Panc1 (cell line): ENCODE results near the gene NPY1R. TPM values are rescaled to one million over a fixed set of nuclear protein-coding genes. Genes with fewer than 3 reads are reported as not detected.

Source experiments
- ATAC-seq: fragments of 200-7000 bp; cut with Tn5 transposase; 2 replicates; pipeline ENCODE4 v1.9.1; 2020; ENCODE audit warnings: mild to moderate bottlenecking, moderate library complexity
- BruUV-seq: library from RNA; stranded (reverse); fragments of 400-500 nt; replicated peaks from 2 replicates; lab custom pipeline; 2021; lab: Mats Ljungman, UMichigan
- CTCF ChIA-PET: fragments of 300-600 bp; sonication (Branson Sonifier 250); formaldehyde crosslinking; loops from one replicate; lab custom pipeline; 2022; ENCODE audit warnings: antibody characterized with exemption; lab: Charles Lee
- POLR2A ChIA-PET: fragments of 300-600 bp; sonication (Branson Sonifier 250); formaldehyde crosslinking; loops from one replicate; lab custom pipeline; 2022; ENCODE audit warnings: antibody characterized with exemption; lab: Charles Lee
- DNase-seq: peaks from one replicate; pipeline ENCODE4 v3.0.0-alpha.2; 2010; ENCODE audit warnings: low read depth, low spot score
- H3K27ac ChIP-seq: 2 replicates; pipeline ENCODE4 v1.5.1; 2011; ENCODE audit warnings: mild to moderate bottlenecking, low read length, inconsistent platforms
- H3K27me3 ChIP-seq: fragments of 200-500 bp; sonication (Bioruptor generic); 2 replicates; pipeline ENCODE4 v1.6.0; 2014; ENCODE audit warnings: low read length, inconsistent platforms; ENCODE audit not compliant: control insufficient read depth, insufficient read depth
- H3K36me3 ChIP-seq: fragments of 200-500 bp; sonication (Bioruptor generic); 2 replicates; pipeline ENCODE4 v1.5.1; 2014; ENCODE audit warnings: inconsistent platforms, mild to moderate bottlenecking, low read length, moderate library complexity; ENCODE audit not compliant: control insufficient read depth, insufficient read depth
- H3K4me1 ChIP-seq: 2 replicates; pipeline ENCODE4 v1.5.1; 2011; ENCODE audit warnings: inconsistent platforms, mild to moderate bottlenecking, low read length, moderate library complexity; ENCODE audit not compliant: control insufficient read depth, insufficient read depth
- H3K4me3 ChIP-seq, 2 experiments: 2 replicates each; pipeline ENCODE4 v1.5.1; 2011 to 2012; ENCODE audit warnings: low read depth in 2 of 2, low read length in 2 of 2, mild to moderate bottlenecking in 2 of 2, inconsistent platforms in 1 of 2, moderate library complexity in 1 of 2
- H3K9me3 ChIP-seq: fragments of 200-500 bp; sonication (Bioruptor generic); 2 replicates; pipeline ENCODE4 v1.5.1; 2014; ENCODE audit warnings: low read depth, mild to moderate bottlenecking, inconsistent platforms, low read length, moderate library complexity; ENCODE audit not compliant: control insufficient read depth, insufficient read depth
- CTCF ChIP-seq: fragments of 450-650 bp; IDR thresholded peaks from 2 replicates; pipeline ENCODE4 v1.5.1; 2017; ENCODE audit warnings: mild to moderate bottlenecking
- POLR2AphosphoS5 ChIP-seq: IDR thresholded peaks from 2 replicates; pipeline ENCODE4 v1.6.1; 2012; ENCODE audit warnings: mild to moderate bottlenecking, low read depth, low read length, moderate library complexity
- REST ChIP-seq, 2 experiments: IDR thresholded peaks; 2 replicates each; pipeline ENCODE4 v1.6.1; 2011 to 2012; ENCODE audit warnings: low read depth in 2 of 2, control low read depth in 1 of 2, low read length in 1 of 2, mild to moderate bottlenecking in 1 of 2, moderate library complexity in 1 of 2; ENCODE audit not compliant: insufficient read depth in 1 of 2
- SIN3A ChIP-seq: IDR thresholded peaks from 2 replicates; pipeline ENCODE4 v1.6.1; 2012; ENCODE audit warnings: low read depth, mild to moderate bottlenecking, low read length, moderate library complexity, borderline replicate concordance; ENCODE audit not compliant: insufficient read depth
- TCF7L2 ChIP-seq: IDR thresholded peaks from 2 replicates; pipeline ENCODE4 v1.6.1; 2011; ENCODE audit warnings: mild to moderate bottlenecking, low read depth, low read length, inconsistent platforms
- in situ Hi-C: cut with HindIII; loops from 2 replicates; pipeline ENCODE4 v1.10.0; 2016; ENCODE audit warnings: low sequenced_read_pairs, low pct_unique_long_range_greater_than_20kb
- intact Hi-C: fragments of 100-400 bp; cut with micrococcal nuclease; formaldehyde crosslinking; loops from one replicate; pipeline ENCODE4 v1.10.0; 2022; ENCODE audit not compliant: unreplicated experiment
- total RNA-seq: library from RNA; stranded (reverse); gene quantifications from one replicate; pipeline ENCODE4 v1.2.1, GENCODE V29; 2021; ENCODE audit not compliant: unreplicated experiment

The NPY1R gene
- total RNA-seq, 1 experiment from 2014 or later = not detected

- in situ Hi-C loops (no loop called here), intact Hi-C loops (no loop called here)
- ATAC-seq = no peak
- H3K27me3 ChIP-seq = no peaks in the 10 kb centered on the region
- no peak overlapping the region for H3K4me3 ChIP-seq
- no peaks in the 10 kb centered on the region for H3K4me1 ChIP-seq
- no peaks in the 10 kb centered on the region for H3K9me3 ChIP-seq
- BruUV-seq = no TSS peak
- CTCF ChIA-PET = no interaction called here
- no peak for TF ChIP-seq TCF7L2
- no peak for TF ChIP-seq CTCF
- no peak for TF ChIP-seq POLR2AphosphoS5
- no peak for TF ChIP-seq SIN3A
- TF ChIP-seq REST (IDR thresholded peaks at IDR 0.05; ENCODE audit: insufficient read depth in 1 of 2, low read depth in 2 of 2, low read length in 1 of 2) = no peak
- no peak overlapping the region for H3K27ac ChIP-seq
- H3K36me3 ChIP-seq = no peaks in the 10 kb centered on the region
- POLR2A ChIA-PET = no interaction called here
- no peak for DNase-seq
Observed at GRCh38 chr4:163309466-163309865, 22.9 kb downstream of the NPY1R start.

GRCh38 chr4:163303069-163303468, 29.3 kb downstream of the NPY1R start:
- POLR2A ChIA-PET = no interaction called here
- TF ChIP-seq SIN3A (no peak), TCF7L2 (no peak), CTCF (no peak), REST (IDR thresholded peaks at IDR 0.05; ENCODE audit: insufficient read depth in 1 of 2, low read depth in 2 of 2, low read length in 1 of 2) (no peak), POLR2AphosphoS5 (no peak)

More at GRCh38 chr4:163303069-163303468, 29.3 kb downstream of the NPY1R start:
- Histone ChIP-seq H3K9me3 (no peaks in the 10 kb centered on the region), H3K27ac (no peak overlapping the region), H3K36me3 (no peaks in the 10 kb centered on the region; the same call in 1 of the 2 replicates), H3K4me1 (no peaks in the 10 kb centered on the region), H3K4me3 (no peak overlapping the region), H3K27me3 (no peaks in the 10 kb centered on the region)
- ATAC-seq (no peak), DNase-seq (no peak)
- BruUV-seq = no TSS peak
- in situ Hi-C loops = no loop called here
- CTCF ChIA-PET = no interaction called here
- intact Hi-C loops = no loop called here
